SU-DHL-6 (cell line): ENCODE results near the gene SH3BP2.

Experiments
- H2AFZ ChIP-seq: fragments of 200-600 bp; sonication (generic); 2 replicates; pipeline ENCODE4 v1.6.1; 2014; ENCODE audit warnings: low read depth, mild to moderate bottlenecking, moderate library complexity, mixed read lengths, antibody characterized with exemption, low read length; ENCODE audit not compliant: severe bottlenecking
- H3F3A ChIP-seq: fragments of 200-600 bp; shearing (Covaris generic); 2 replicates; pipeline ENCODE4 v1.6.0; 2016; ENCODE audit warnings: antibody characterized with exemption, mild to moderate bottlenecking; ENCODE audit not compliant: insufficient read depth
- H3K27ac ChIP-seq: fragments of 200-600 bp; sonication (generic); 2 replicates; pipeline ENCODE4 v1.5.1; 2016; ENCODE audit warnings: low read depth, mild to moderate bottlenecking, low read length, moderate library complexity, mixed read lengths
- H3K27me3 ChIP-seq: fragments of 200-600 bp; sonication (generic), shearing (Covaris generic); 2 replicates; pipeline ENCODE4 v1.6.0; 2014; ENCODE audit warnings: mild to moderate bottlenecking, low read length
- H3K36me3 ChIP-seq: fragments of 200-600 bp; sonication (generic); 2 replicates; pipeline ENCODE4 v1.6.1; 2014; ENCODE audit warnings: mild to moderate bottlenecking, low read length, mixed read lengths
- H3K4me2 ChIP-seq: fragments of 300-600, 200-600 bp; shearing (Covaris generic), sonication (generic); 2 replicates; pipeline ENCODE4 v1.6.0; 2014; ENCODE audit warnings: low read length, low read depth, mild to moderate bottlenecking; ENCODE audit not compliant: poor library complexity, severe bottlenecking
- H3K4me3 ChIP-seq: fragments of 200-600 bp; sonication (generic); 2 replicates; pipeline ENCODE4 v1.5.1; 2014; ENCODE audit warnings: antibody characterized with exemption, low read length, mild to moderate bottlenecking, mixed read lengths; ENCODE audit not compliant: insufficient read depth, poor library complexity, severe bottlenecking
- H3K79me2 ChIP-seq: fragments of 200-600 bp; sonication (generic); 2 replicates; pipeline ENCODE4 v1.6.1; 2014; ENCODE audit warnings: mild to moderate bottlenecking, low read length, moderate library complexity; ENCODE audit not compliant: insufficient read depth
- H3K9ac ChIP-seq: fragments of 200-600 bp; sonication (generic); 2 replicates; pipeline ENCODE4 v1.7.0; 2014; ENCODE audit warnings: mild to moderate bottlenecking, low read length
- H3K9me2 ChIP-seq: fragments of 200-600 bp; sonication (generic); replicated peaks from 2 replicates; pipeline ENCODE4 v1.6.1; 2014; ENCODE audit warnings: low read length; ENCODE audit not compliant: insufficient read depth
- H3K9me3 ChIP-seq: fragments of 200-600 bp; sonication (generic); 2 replicates; pipeline ENCODE4 v1.6.1; 2014; ENCODE audit warnings: low read length, mixed read lengths; ENCODE audit not compliant: insufficient read depth
- H4K20me1 ChIP-seq: fragments of 200-600 bp; sonication (generic); 2 replicates; pipeline ENCODE4 v1.6.1; 2014; ENCODE audit warnings: low read depth, mild to moderate bottlenecking, antibody characterized with exemption, low read length, moderate library complexity, mixed read lengths
- EZH2phosphoT487 ChIP-seq: fragments of 200-600 bp; sonication (generic), shearing (Covaris generic); conservative IDR thresholded peaks from 2 replicates; pipeline ENCODE4 v1.6.1; 2018; ENCODE audit warnings: mild to moderate bottlenecking, antibody characterized with exemption, low read length, moderate library complexity, mixed read lengths
- TF ChIP-seq, protein P1 (sequence below): fragments of 200-600 bp; sonication (generic); IDR thresholded peaks from one replicate; pipeline ENCODE4 v1.5.1; 2017; ENCODE audit warnings: antibody characterized with exemption, mild to moderate bottlenecking, low read length, moderate library complexity; ENCODE audit not compliant: insufficient read depth, poor library complexity, severe bottlenecking

SH3BP2 gene

DNA sequence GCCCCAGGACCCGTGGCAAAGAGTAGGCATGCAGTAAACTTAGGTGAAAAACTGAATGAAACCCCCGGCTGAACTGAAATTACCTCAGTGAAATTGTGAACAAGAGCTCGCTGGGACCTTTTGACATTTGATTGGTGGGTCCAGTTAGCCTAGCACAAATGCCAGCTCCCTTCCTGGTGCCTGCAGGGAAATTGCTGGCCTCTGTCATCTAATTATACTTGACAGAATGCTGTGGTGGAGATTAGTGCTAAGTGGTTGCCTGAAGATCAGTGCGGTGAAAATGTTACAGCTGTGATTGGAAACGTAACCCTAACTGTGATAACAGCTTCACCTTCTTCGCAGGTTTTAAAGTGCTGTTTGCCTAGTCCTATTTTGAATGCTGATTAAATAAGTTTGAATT, 93.7 kb downstream of the SH3BP2 start:
- H3K4me2 ChIP-seq = no peak overlapping the region
- no peaks in the 10 kb centered on the region for H3F3A ChIP-seq
- H3K79me2 ChIP-seq = no peaks in the 10 kb centered on the region
- H3K4me3 ChIP-seq = no peak overlapping the region
- H3K9me3 ChIP-seq = no peaks in the 10 kb centered on the region
- no peaks in the 10 kb centered on the region for H3K9me2 ChIP-seq
- TF ChIP-seq EZH2phosphoT487 = no peak
- TF ChIP-seq, protein P1, sequence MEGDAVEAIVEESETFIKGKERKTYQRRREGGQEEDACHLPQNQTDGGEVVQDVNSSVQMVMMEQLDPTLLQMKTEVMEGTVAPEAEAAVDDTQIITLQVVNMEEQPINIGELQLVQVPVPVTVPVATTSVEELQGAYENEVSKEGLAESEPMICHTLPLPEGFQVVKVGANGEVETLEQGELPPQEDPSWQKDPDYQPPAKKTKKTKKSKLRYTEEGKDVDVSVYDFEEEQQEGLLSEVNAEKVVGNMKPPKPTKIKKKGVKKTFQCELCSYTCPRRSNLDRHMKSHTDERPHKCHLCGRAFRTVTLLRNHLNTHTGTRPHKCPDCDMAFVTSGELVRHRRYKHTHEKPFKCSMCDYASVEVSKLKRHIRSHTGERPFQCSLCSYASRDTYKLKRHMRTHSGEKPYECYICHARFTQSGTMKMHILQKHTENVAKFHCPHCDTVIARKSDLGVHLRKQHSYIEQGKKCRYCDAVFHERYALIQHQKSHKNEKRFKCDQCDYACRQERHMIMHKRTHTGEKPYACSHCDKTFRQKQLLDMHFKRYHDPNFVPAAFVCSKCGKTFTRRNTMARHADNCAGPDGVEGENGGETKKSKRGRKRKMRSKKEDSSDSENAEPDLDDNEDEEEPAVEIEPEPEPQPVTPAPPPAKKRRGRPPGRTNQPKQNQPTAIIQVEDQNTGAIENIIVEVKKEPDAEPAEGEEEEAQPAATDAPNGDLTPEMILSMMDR = no peak
- no peaks in the 10 kb centered on the region for H3K27me3 ChIP-seq
- no peak overlapping the region for H3K27ac ChIP-seq
- no peak overlapping the region for H2AFZ ChIP-seq
- no peaks in the 10 kb centered on the region for H4K20me1 ChIP-seq
- no peaks in the 10 kb centered on the region for H3K36me3 ChIP-seq
- H3K9ac ChIP-seq = no peak overlapping the region

DNA sequence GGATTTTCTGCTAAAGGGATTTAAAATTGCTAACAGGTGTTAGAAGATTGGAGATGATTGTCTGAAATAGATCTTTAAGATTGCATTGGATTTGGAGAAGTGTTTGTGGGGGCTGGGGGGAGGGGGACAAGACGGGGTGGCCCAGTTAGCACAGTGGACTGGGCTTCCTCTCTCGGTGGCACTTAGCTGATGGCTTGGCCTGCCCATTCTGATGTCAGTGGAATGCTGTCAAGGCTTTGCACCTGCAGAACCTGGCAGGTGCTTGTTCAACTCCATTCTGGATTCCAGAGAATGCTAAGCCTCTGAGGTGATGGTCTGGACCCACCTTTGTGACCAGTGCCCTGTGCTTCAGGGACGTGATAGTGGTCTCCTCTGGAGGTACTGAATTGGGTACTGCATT, 94.5 kb downstream of the SH3BP2 start:
- no peaks in the 10 kb centered on the region for H3K27me3 ChIP-seq
- H3K9me2 ChIP-seq = no peaks in the 10 kb centered on the region
- H3K4me2 ChIP-seq = no peak overlapping the region
- H3F3A ChIP-seq = no peaks in the 10 kb centered on the region
- no peaks in the 10 kb centered on the region for H3K9me3 ChIP-seq
- no peaks in the 10 kb centered on the region for H3K36me3 ChIP-seq
- TF ChIP-seq, protein P1 = no peak
- TF ChIP-seq EZH2phosphoT487 = no peak
- H4K20me1 ChIP-seq = no peaks in the 10 kb centered on the region
- H3K79me2 ChIP-seq = no peaks in the 10 kb centered on the region
- H3K9ac ChIP-seq = no peak overlapping the region
- no peak overlapping the region for H2AFZ ChIP-seq
- H3K27ac ChIP-seq = no peak overlapping the region
- no peak overlapping the region for H3K4me3 ChIP-seq

DNA sequence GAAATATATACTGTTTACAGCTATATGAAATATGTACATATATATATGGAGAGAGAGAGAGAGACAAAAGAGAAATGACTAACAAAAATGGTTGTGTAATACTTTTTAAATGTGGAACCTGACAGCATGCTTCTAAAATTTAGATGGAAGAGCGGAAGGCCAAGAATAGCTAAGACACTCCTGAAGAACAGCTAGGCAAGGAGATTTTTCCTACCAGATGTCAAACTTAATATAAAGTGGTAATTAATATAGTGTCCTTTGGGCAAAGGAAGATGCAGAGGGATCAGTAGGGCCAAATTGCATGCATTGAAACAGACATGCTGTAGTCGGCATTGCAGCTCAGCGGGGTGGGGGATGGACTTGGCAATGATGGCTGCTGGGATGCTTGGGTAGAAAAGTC, 96.0 kb downstream of the SH3BP2 start:
- H3K79me2 ChIP-seq = no peaks in the 10 kb centered on the region
- no peaks in the 10 kb centered on the region for H3K9me2 ChIP-seq
- no peak overlapping the region for H3K9ac ChIP-seq
- H3K4me2 ChIP-seq = no peak overlapping the region
- no peaks in the 10 kb centered on the region for H3K27me3 ChIP-seq
- no peaks in the 10 kb centered on the region for H3F3A ChIP-seq
- H4K20me1 ChIP-seq = no peaks in the 10 kb centered on the region
- no peak for TF ChIP-seq EZH2phosphoT487
- TF ChIP-seq, protein P1 = no peak
- H2AFZ ChIP-seq = no peak overlapping the region
- H3K9me3 ChIP-seq = no peaks in the 10 kb centered on the region
- H3K27ac ChIP-seq = no peak overlapping the region
- no peaks in the 10 kb centered on the region for H3K36me3 ChIP-seq
- no peak overlapping the region for H3K4me3 ChIP-seq
